ENCODE data around the gene NCAPD3. TPM values are rescaled to one million over a fixed set of nuclear protein-coding genes. Genes with fewer than 3 reads are reported as not detected.
A peak's percentile ranks its signal among the peaks of the same experiment; 100 is the strongest.

The NCAPD3 gene
- total and polyA plus RNA-seq, 9 of the 15 experiments (the other 6 are each of a cell fraction or from before 2014, with no cell fraction given): 23.6 to 80.6 (median 58.6) TPM

GRCh38 chr11:134252346-134253187 is 28.8 kb upstream of the NCAPD3 start (continued):
- TF ChIP-seq YY1 (IDR thresholded peaks at IDR 0.05; ENCODE audit: borderline replicate concordance in 1 of 3, control insufficient read depth in 1 of 3, extremely low read depth in 1 of 3, insufficient read depth in 3 of 3, insufficient read length in 1 of 3, insufficient replicate concordance in 2 of 3, low read depth in 1 of 3, low read length in 2 of 3) (peak in 1 of 3 experiments; percentile 52), ETV5 (CRISPR knock-in tag; IDR thresholded peaks at IDR 0.05; ENCODE audit: low read depth) (0 out of 2 replicates have a peak, but pooled peaks have one; percentile 25), LCOR (CRISPR knock-in tag; IDR thresholded peaks at IDR 0.05) (0 out of 2 replicates have a peak, but pooled peaks have one; percentile 55), ZNF512 (tag; IDR thresholded peaks at IDR 0.05) (no peak), ELF2 (CRISPR knock-in tag; IDR thresholded peaks at IDR 0.05) (no peak), HDGF (IDR thresholded peaks at IDR 0.05) (no peak), HINFP (tag; conservative IDR thresholded peaks at IDR 0.05; ENCODE audit: low read depth) (no peak), MTA1 (IDR thresholded peaks at IDR 0.05; ENCODE audit: borderline replicate concordance) (0 out of 2 replicates have a peak, but pooled peaks have one; percentile 12), HNRNPK (IDR thresholded peaks at IDR 0.05; ENCODE audit: low read depth, low read length, poor library complexity, severe bottlenecking) (no peak), RCOR1 (IDR thresholded peaks at IDR 0.05; ENCODE audit: borderline replicate concordance in 1 of 2, low read depth in 2 of 2, low read length in 2 of 2) (0 out of 4 replicates have a peak, but pooled peaks of 1 of the 2 experiments have one; percentile 24), PML (IDR thresholded peaks at IDR 0.05; ENCODE audit: low read length) (peak; percentile 33; the same call in 1 of the 2 replicates)
- TF ChIP-seq, protein P1, sequence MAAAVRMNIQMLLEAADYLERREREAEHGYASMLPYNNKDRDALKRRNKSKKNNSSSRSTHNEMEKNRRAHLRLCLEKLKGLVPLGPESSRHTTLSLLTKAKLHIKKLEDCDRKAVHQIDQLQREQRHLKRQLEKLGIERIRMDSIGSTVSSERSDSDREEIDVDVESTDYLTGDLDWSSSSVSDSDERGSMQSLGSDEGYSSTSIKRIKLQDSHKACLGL (CRISPR knock-in tag; IDR thresholded peaks at IDR 0.05; ENCODE audit: borderline replicate concordance, poor library complexity, severe bottlenecking): no peak
- TF ChIP-seq, protein P2, sequence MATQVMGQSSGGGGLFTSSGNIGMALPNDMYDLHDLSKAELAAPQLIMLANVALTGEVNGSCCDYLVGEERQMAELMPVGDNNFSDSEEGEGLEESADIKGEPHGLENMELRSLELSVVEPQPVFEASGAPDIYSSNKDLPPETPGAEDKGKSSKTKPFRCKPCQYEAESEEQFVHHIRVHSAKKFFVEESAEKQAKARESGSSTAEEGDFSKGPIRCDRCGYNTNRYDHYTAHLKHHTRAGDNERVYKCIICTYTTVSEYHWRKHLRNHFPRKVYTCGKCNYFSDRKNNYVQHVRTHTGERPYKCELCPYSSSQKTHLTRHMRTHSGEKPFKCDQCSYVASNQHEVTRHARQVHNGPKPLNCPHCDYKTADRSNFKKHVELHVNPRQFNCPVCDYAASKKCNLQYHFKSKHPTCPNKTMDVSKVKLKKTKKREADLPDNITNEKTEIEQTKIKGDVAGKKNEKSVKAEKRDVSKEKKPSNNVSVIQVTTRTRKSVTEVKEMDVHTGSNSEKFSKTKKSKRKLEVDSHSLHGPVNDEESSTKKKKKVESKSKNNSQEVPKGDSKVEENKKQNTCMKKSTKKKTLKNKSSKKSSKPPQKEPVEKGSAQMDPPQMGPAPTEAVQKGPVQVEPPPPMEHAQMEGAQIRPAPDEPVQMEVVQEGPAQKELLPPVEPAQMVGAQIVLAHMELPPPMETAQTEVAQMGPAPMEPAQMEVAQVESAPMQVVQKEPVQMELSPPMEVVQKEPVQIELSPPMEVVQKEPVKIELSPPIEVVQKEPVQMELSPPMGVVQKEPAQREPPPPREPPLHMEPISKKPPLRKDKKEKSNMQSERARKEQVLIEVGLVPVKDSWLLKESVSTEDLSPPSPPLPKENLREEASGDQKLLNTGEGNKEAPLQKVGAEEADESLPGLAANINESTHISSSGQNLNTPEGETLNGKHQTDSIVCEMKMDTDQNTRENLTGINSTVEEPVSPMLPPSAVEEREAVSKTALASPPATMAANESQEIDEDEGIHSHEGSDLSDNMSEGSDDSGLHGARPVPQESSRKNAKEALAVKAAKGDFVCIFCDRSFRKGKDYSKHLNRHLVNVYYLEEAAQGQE (IDR thresholded peaks at IDR 0.05; ENCODE audit: borderline replicate concordance): peak; percentile 55
- TF ChIP-seq, protein P2 (CRISPR knock-in tag; IDR thresholded peaks at IDR 0.05; ENCODE audit: low read depth): no peak
